ENCODE results near the gene PCDHA1.

PCDHA1 gene

GRCh38 chr5:141050622-141051520 is 264.9 kb downstream of the PCDHA1 start, which contains the start of gene PCDHB1:
Gene PCDHB1 (plus strand): TSS chr5:141051374. CDS start chr5:141051471, 97 bp downstream.
- no peaks in the 10 kb centered on the region for H3K27me3 ChIP-seq (ENCODE audit: insufficient read depth, low read depth)
- H3K4me3 ChIP-seq (IDR thresholded peaks at IDR 0.05; ENCODE audit: insufficient read depth, low read depth, low read length), result no peak within 1 kb of the TSS
- no peak for TF ChIP-seq CTCF (conservative IDR thresholded peaks at IDR 0.05; ENCODE audit: low read depth, low read length)
- no peak within 1 kb of the TSS for H3K4me2 ChIP-seq
- no peak within 1 kb of the TSS for H3K9ac ChIP-seq
- H3K36me3 ChIP-seq (ENCODE audit: insufficient read depth), result no peaks in the 10 kb centered on the region
- H3K27ac ChIP-seq, result no peak within 1 kb of the TSS
- H3K79me2 ChIP-seq (ENCODE audit: insufficient read depth, low read depth), result no peaks in the 10 kb centered on the region
- no peaks in the 10 kb centered on the region for H4K20me1 ChIP-seq (ENCODE audit: insufficient read depth)
- no peak within 1 kb of the TSS for H2AFZ ChIP-seq (ENCODE audit: low read depth)
- H3K4me1 ChIP-seq (ENCODE audit: low read depth, poor library complexity, severe bottlenecking), result no peaks in the 10 kb centered on the region

GRCh38 chr5:141051521-141051866 is 265.6 kb downstream of the PCDHA1 start:
- Histone ChIP-seq H3K4me1 (ENCODE audit: low read depth, poor library complexity, severe bottlenecking) (no peaks in the 10 kb centered on the region), H2AFZ (ENCODE audit: low read depth) (no peak overlapping the region), H3K4me3 (IDR thresholded peaks at IDR 0.05; ENCODE audit: insufficient read depth, low read depth, low read length) (no peak overlapping the region), H3K27me3 (ENCODE audit: insufficient read depth, low read depth) (no peaks in the 10 kb centered on the region), H3K36me3 (ENCODE audit: insufficient read depth) (no peaks in the 10 kb centered on the region), H4K20me1 (ENCODE audit: insufficient read depth) (no peaks in the 10 kb centered on the region), H3K9ac (no peak overlapping the region), H3K27ac (no peak overlapping the region), H3K4me2 (no peak overlapping the region), H3K79me2 (ENCODE audit: insufficient read depth, low read depth) (no peaks in the 10 kb centered on the region)
- no peak for TF ChIP-seq CTCF (conservative IDR thresholded peaks at IDR 0.05; ENCODE audit: low read depth, low read length)

Measured in KMS-11 (cell line).